ENCODE measurements around the gene LSR.

Gene LSR

DNA sequence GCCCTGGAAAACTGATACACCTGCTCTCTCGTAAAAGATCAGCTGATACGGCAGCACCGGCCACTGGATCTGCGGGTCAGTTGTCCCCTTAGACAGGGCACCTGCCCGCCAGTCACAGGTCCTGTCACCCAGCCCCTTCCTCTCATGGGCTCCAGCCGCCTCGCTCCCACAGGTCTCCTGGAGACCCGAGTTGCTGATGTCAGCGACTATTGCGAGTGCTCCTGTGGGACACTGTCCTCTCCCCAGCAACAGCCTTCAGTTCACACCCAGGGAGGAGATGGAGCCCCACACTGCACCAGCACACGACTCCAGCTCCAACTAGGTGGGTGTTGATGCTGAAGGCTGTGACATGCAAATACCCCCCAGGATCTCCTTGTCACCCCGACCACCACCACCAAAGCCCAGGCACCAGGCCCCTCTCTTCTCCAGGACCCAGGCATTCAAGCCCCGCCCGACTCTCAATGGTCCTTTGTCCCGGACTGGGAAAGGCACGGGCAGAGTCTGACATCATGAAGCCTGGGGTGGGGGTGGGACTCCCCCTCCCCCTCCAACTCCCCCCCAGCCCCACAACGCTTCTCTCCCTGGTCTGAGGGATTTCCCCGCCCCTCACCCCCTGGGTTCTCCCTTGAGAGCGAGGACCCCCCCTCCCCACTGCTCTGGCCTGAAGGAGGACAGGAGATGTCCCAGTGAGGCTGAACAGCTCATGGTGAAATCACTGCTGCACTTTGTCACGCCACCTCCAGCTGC is 41.8 kb downstream of the LSR start:
- H3K27me3 ChIP-seq (ENCODE audit: insufficient read depth, poor library complexity, severe bottlenecking): no peaks in the 10 kb centered on the region

DNA sequence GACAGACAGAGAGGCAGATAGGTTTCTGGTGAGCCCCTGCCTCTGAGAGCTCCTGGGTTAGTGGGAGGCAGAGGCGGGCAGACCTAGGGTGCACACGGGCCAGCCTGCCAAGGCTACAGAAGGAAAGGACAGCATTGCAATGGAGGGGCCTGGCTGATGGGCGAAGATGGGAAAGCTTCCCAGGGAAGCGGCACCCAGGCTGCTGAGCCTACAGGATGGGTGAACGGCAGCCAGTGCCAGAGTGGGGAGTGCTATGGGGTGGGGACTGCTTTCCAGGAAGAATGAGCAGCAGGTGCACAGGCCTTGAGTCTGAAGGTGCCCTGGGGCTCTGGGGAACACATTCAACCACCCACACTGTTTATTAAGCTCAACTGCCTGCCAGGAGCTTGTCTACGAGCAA is 42.5 kb downstream of the LSR start:
- Histone ChIP-seq H3K4me3 (replicated peaks; ENCODE audit: insufficient read depth, low read length) (no peak overlapping the region), H3K27ac (replicated peaks) (no peak overlapping the region), H3K27me3 (ENCODE audit: insufficient read depth, poor library complexity, severe bottlenecking) (no peaks in the 10 kb centered on the region)
- TF ChIP-seq GABPA (IDR thresholded peaks at IDR 0.05; ENCODE audit: low read depth): no peak
- TF ChIP-seq CTCF (IDR thresholded peaks at IDR 0.05; ENCODE audit: insufficient read depth, low read length): no peak
- TF ChIP-seq REST (IDR thresholded peaks at IDR 0.05; ENCODE audit: insufficient replicate concordance, low read depth): no peak
- TF ChIP-seq SPI1 (IDR thresholded peaks at IDR 0.05; ENCODE audit: borderline replicate concordance, low read depth): no peak
- no peak for DNase-seq (ENCODE audit: low read depth in 1 of 2, low spot score in 1 of 2)

More for the DNA sequence above, 41.8 kb downstream of the LSR start:
- H3K4me3 ChIP-seq (replicated peaks; ENCODE audit: insufficient read depth, low read length): no peak overlapping the region
- no peak for DNase-seq (ENCODE audit: low read depth in 1 of 2, low spot score in 1 of 2)
- H3K27ac ChIP-seq (replicated peaks): no peak overlapping the region
- TF ChIP-seq POLR2AphosphoS5 (IDR thresholded peaks at IDR 0.05; ENCODE audit: low read depth): no peak
- TF ChIP-seq REST (IDR thresholded peaks at IDR 0.05; ENCODE audit: insufficient replicate concordance, low read depth): no peak
- TF ChIP-seq CTCF (IDR thresholded peaks at IDR 0.05; ENCODE audit: insufficient read depth, low read length): no peak
- TF ChIP-seq GABPA (IDR thresholded peaks at IDR 0.05; ENCODE audit: low read depth): no peak
- no peak for TF ChIP-seq SPI1 (IDR thresholded peaks at IDR 0.05; ENCODE audit: borderline replicate concordance, low read depth)

GRCh38 chr19:35291916-35292315 is 43.1 kb downstream of the LSR start, which contains the start of gene MAG:
MAG (plus strand) TSS chr19:35292161; CDS start chr19:35295409, 3,248 bp downstream.
- no peak for DNase-seq (ENCODE audit: low read depth in 1 of 2, low spot score in 1 of 2)
- Histone ChIP-seq H3K27ac (replicated peaks) (no peak within 1 kb of the TSS), H3K27me3 (ENCODE audit: insufficient read depth, poor library complexity, severe bottlenecking) (no peaks in the 10 kb centered on the region), H3K4me3 (replicated peaks; ENCODE audit: insufficient read depth, low read length) (no peak within 1 kb of the TSS)
- TF ChIP-seq GABPA (IDR thresholded peaks at IDR 0.05; ENCODE audit: low read depth) (no peak), REST (IDR thresholded peaks at IDR 0.05; ENCODE audit: insufficient replicate concordance, low read depth) (no peak), POLR2AphosphoS5 (IDR thresholded peaks at IDR 0.05; ENCODE audit: low read depth) (no peak), SPI1 (IDR thresholded peaks at IDR 0.05; ENCODE audit: borderline replicate concordance, low read depth) (no peak), CTCF (IDR thresholded peaks at IDR 0.05; ENCODE audit: insufficient read depth, low read length) (no peak)

Data from HL-60 (cell line).